Spleen (tissue), 7 donors: Measurements from ENCODE around the gene YRDC.

Source experiments
- POLR2A ChIP-seq, 3 donors: fragments of 450-650 bp; IDR thresholded peaks; one replicate each; pipeline ENCODE4 v1.5.1; 2017; ENCODE audit warnings: antibody characterized with exemption in 3 of 3, mild to moderate bottlenecking in 1 of 3
- TF ChIP-seq, protein P1 (sequence below), 11 experiments: fragments of 200-600 bp in 7 of 11; fragments of 450-650 bp in 4 of 11; sonication (generic) in 4 of 11; IDR thresholded peaks in 8 of 11; conservative IDR thresholded peaks in 3 of 11; 1 replicate in 7 of 11; 2 replicates in 4 of 11; pipeline versions ENCODE4 v1.4.0 to v1.8.0; 2016 to 2021; ENCODE audit warnings: antibody characterized with exemption in 11 of 11, inconsistent platforms in 4 of 11, mild to moderate bottlenecking in 1 of 11
- donor health status: DM: no; HTN: no; CAD: no; lungs with moderate emphysema.
- donor health status: DM: no; HTN: no; CAD: no.
- donor health status: DM: no; HTN: no; CAD: no.

DNA sequence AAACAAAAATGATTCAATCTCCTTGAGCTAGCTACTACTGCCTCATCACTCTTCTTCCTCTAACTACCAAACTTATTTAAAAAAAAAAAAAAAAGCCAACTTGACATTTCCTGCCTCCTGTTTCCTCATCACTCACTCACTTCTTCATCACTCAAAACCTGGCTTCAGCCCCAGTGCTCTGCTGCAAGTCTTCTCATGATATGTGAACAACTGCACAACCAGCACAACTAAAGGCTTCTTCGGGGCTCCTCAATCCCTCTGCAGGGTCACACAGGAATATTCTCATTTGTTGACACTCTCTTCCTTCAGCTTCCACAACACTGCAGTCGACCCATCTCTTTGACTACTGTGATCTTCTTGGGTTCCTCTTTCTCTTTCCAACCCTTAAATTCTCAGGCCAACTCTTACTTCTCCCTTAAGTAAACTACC lies 43.8 kb upstream of the YRDC start:
- TF ChIP-seq, protein P1, sequence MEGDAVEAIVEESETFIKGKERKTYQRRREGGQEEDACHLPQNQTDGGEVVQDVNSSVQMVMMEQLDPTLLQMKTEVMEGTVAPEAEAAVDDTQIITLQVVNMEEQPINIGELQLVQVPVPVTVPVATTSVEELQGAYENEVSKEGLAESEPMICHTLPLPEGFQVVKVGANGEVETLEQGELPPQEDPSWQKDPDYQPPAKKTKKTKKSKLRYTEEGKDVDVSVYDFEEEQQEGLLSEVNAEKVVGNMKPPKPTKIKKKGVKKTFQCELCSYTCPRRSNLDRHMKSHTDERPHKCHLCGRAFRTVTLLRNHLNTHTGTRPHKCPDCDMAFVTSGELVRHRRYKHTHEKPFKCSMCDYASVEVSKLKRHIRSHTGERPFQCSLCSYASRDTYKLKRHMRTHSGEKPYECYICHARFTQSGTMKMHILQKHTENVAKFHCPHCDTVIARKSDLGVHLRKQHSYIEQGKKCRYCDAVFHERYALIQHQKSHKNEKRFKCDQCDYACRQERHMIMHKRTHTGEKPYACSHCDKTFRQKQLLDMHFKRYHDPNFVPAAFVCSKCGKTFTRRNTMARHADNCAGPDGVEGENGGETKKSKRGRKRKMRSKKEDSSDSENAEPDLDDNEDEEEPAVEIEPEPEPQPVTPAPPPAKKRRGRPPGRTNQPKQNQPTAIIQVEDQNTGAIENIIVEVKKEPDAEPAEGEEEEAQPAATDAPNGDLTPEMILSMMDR (IDR thresholded peaks at IDR 0.05 in 8 of 11, conservative IDR thresholded peaks at IDR 0.05 in 3 of 11), result no peak
- TF ChIP-seq POLR2A (IDR thresholded peaks at IDR 0.05), result no peak
